ENCODE data around the gene AGAP2. TPM values are rescaled to one million over a fixed set of nuclear protein-coding genes. Genes with fewer than 3 reads are reported as not detected.

AGAP2 gene
- polyA plus RNA-seq, 1 donor (not counting 4 experiments of a cell fraction or from before 2014, with no cell fraction given), result 0.13 TPM

DNA sequence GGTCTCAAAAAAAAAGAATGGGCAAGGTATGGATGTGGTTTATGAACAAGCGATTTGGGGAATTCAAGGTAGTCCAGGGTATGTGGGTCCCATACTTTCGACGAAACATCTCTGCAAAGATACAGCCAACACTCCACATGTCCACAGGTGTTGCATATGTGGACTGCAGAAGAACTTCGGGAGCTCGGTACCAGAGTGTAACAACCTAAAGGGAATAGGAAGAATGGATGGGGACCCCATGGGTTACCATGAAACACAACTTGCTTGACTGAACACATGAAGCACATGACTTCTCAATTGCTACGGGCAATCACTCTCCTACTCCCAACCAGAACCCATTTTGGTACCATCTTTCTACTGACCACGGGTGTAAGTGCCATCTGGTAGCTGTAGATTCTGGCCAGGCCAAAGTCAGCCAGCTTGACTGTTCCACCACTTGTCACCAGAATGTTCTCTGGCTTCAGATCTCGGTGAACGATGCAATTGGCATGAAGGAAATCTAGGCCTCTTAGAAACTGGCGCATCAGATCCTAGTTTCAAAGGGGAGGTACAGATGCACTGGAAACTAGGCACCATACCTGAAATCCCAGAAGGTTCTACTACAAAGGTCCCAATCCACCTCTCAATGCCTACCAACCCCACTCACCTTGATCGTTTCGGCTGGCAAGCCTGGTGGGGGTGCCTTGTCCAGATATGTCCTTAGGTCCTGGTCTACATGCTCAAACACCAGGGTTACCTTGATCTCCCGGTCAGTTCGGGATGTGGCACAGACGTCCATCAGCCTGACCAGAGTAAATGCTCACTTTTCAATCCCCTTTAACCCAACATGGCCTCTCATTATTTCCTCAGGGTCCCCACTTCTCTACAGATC is 12.3 kb upstream of the AGAP2 start:
- FAIRE-seq, result no peak

DNA sequence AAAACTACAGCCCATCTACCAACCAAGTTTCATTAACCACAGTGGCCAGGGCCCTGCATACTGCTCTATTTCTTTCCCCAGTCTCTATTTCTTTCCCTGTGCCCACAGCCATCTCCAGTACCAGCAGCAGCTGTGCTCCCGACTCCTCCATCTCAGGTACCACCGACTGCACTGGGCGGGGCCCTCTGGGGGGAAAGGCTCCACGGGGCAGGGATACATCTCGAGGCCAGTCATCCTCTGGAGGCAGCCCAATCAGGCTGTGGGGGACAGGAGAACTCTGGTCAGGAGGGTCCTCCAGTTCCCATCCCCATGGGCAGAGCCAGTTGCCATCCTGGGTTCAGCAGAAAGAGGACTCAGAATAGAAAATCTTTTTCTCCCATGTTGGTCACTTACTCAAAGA is 10.5 kb upstream of the AGAP2 start:
- TF ChIP-seq EZH2 (IDR thresholded peaks at IDR 0.05; ENCODE audit: low read length), result no peak
- TF ChIP-seq, protein P1, sequence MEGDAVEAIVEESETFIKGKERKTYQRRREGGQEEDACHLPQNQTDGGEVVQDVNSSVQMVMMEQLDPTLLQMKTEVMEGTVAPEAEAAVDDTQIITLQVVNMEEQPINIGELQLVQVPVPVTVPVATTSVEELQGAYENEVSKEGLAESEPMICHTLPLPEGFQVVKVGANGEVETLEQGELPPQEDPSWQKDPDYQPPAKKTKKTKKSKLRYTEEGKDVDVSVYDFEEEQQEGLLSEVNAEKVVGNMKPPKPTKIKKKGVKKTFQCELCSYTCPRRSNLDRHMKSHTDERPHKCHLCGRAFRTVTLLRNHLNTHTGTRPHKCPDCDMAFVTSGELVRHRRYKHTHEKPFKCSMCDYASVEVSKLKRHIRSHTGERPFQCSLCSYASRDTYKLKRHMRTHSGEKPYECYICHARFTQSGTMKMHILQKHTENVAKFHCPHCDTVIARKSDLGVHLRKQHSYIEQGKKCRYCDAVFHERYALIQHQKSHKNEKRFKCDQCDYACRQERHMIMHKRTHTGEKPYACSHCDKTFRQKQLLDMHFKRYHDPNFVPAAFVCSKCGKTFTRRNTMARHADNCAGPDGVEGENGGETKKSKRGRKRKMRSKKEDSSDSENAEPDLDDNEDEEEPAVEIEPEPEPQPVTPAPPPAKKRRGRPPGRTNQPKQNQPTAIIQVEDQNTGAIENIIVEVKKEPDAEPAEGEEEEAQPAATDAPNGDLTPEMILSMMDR (optimal IDR thresholded peaks at IDR 0.05 in 1 of 3, IDR thresholded peaks at IDR 0.05 in 1 of 3, conservative IDR thresholded peaks at IDR 0.05 in 1 of 3; ENCODE audit: extremely low read depth in 1 of 3, insufficient read depth in 2 of 3, low read length in 3 of 3), result no peak
- no peak overlapping the region for H3K9ac ChIP-seq (ENCODE audit: control insufficient read depth, extremely low read depth, insufficient read depth, low read length)
- no peak overlapping the region for H3K4me2 ChIP-seq (ENCODE audit: control insufficient read depth, extremely low read depth, insufficient read depth, low read depth, low read length)
- peaks cover 32% of the 10 kb centered on the region for H3K79me2 ChIP-seq (ENCODE audit: control insufficient read depth, insufficient read depth, low read length)
- H3K36me3 ChIP-seq (ENCODE audit: control insufficient read depth in 2 of 2, extremely low read depth in 1 of 2, insufficient read depth in 2 of 2, low read length in 2 of 2), result peaks cover 11 to 26% of the 10 kb centered on the region in 2 experiments
- H4K20me1 ChIP-seq (ENCODE audit: control insufficient read depth, extremely low read depth, insufficient read depth, low read length), result no peaks in the 10 kb centered on the region
- no peaks in the 10 kb centered on the region for H3K9me1 ChIP-seq (ENCODE audit: control insufficient read depth, extremely low read depth, insufficient read depth, low read length)
- no peak overlapping the region for H3K27ac ChIP-seq (ENCODE audit: control insufficient read depth, insufficient read depth, low read length)
- dilution Hi-C loops (cut with MboI; ENCODE audit: extremely low pct_ligation_motif_present, low sequenced_read_pairs), result loop anchor here (25.0 kb wide), 1 partner anchor 162 kb away; the partner anchor contains the start of gene PIP4K2C
- FAIRE-seq (no peak), DNase-seq (ENCODE audit: low read depth, low spot score) (no peak)
- H3K4me3 ChIP-seq (ENCODE audit: control insufficient read depth in 2 of 3, extremely low read depth in 1 of 3, insufficient read depth in 2 of 3, low read depth in 1 of 3, low read length in 3 of 3), result no peak overlapping the region
- H3K4me1 ChIP-seq (ENCODE audit: control insufficient read depth, extremely low read depth, insufficient read depth, low read length), result peaks cover 34% of the 10 kb centered on the region
- no peaks in the 10 kb centered on the region for H3K9me3 ChIP-seq (ENCODE audit: control insufficient read depth, low read depth, low read length)
- no peaks in the 10 kb centered on the region for H3K27me3 ChIP-seq (ENCODE audit: control insufficient read depth, extremely low read depth, insufficient read depth, low read length)
- H2AFZ ChIP-seq (ENCODE audit: control insufficient read depth, low read length), result no peak overlapping the region

More for the DNA sequence above, 12.3 kb upstream of the AGAP2 start:
- Histone ChIP-seq H3K79me2 (ENCODE audit: control insufficient read depth, insufficient read depth, low read length) (peaks cover 24% of the 10 kb centered on the region), H3K36me3 (ENCODE audit: control insufficient read depth in 2 of 2, extremely low read depth in 1 of 2, insufficient read depth in 2 of 2, low read length in 2 of 2) (peaks cover 11 to 26% of the 10 kb centered on the region in 2 experiments), H3K4me2 (ENCODE audit: control insufficient read depth, extremely low read depth, insufficient read depth, low read depth, low read length) (peak overlapping the region; percentile 99), H3K9me3 (ENCODE audit: control insufficient read depth, low read depth, low read length) (no peaks in the 10 kb centered on the region), H3K9me1 (ENCODE audit: control insufficient read depth, extremely low read depth, insufficient read depth, low read length) (no peaks in the 10 kb centered on the region), H2AFZ (ENCODE audit: control insufficient read depth, low read length) (no peak overlapping the region), H3K4me1 (ENCODE audit: control insufficient read depth, extremely low read depth, insufficient read depth, low read length) (peaks cover 33% of the 10 kb centered on the region), H4K20me1 (ENCODE audit: control insufficient read depth, extremely low read depth, insufficient read depth, low read length) (no peaks in the 10 kb centered on the region), H3K9ac (ENCODE audit: control insufficient read depth, extremely low read depth, insufficient read depth, low read length) (peak overlapping the region; percentile 94), H3K4me3 (ENCODE audit: control insufficient read depth in 2 of 3, extremely low read depth in 1 of 3, insufficient read depth in 2 of 3, low read depth in 1 of 3, low read length in 3 of 3) (peak overlapping the region; percentile 61 to 90 (median 89)), H3K27me3 (ENCODE audit: control insufficient read depth, extremely low read depth, insufficient read depth, low read length) (no peaks in the 10 kb centered on the region), H3K27ac (ENCODE audit: control insufficient read depth, insufficient read depth, low read length) (peak overlapping the region; percentile 90)
- DNase-seq (ENCODE audit: low read depth, low spot score), result no peak
- dilution Hi-C loops (cut with MboI; ENCODE audit: extremely low pct_ligation_motif_present, low sequenced_read_pairs), result no loop called here
- no peak for TF ChIP-seq EZH2 (IDR thresholded peaks at IDR 0.05; ENCODE audit: low read length)
- TF ChIP-seq, protein P1 (optimal IDR thresholded peaks at IDR 0.05 in 1 of 3, IDR thresholded peaks at IDR 0.05 in 1 of 3, conservative IDR thresholded peaks at IDR 0.05 in 1 of 3; ENCODE audit: extremely low read depth in 1 of 3, insufficient read depth in 2 of 3, low read length in 3 of 3), result no peak
